ENCODE results near the gene SNAPC1. TPM values are rescaled to one million over a fixed set of nuclear protein-coding genes. Genes with fewer than 3 reads are reported as not detected.

The SNAPC1 gene
- polyA plus RNA-seq, 2 of the 4 experiments (the other 2 are of a cell fraction), result 22.8 to 30.5 TPM

GRCh38 chr14:61797309-61797708 lies 35.1 kb downstream of the SNAPC1 start:
- Histone ChIP-seq H3K4me1 (no peaks in the 10 kb centered on the region), H3K4me3 (no peak overlapping the region), H3K27ac (no peak overlapping the region), H3K4me2 (no peak overlapping the region), H3K9me3 (no peaks in the 10 kb centered on the region)
- DNase-seq (ENCODE audit: low read depth in 1 of 2, low spot score in 1 of 2) (no peak), ATAC-seq (no peak), FAIRE-seq (no peak)
- TF ChIP-seq CEBPB (IDR thresholded peaks at IDR 0.05) (no peak), TP53 (CRISPR knock-in tag; IDR thresholded peaks at IDR 0.05) (no peak), JUN (IDR thresholded peaks at IDR 0.05) (no peak), CBX8 (IDR thresholded peaks at IDR 0.05) (no peak), REST (IDR thresholded peaks at IDR 0.05) (no peak), MYC (IDR thresholded peaks at IDR 0.05; ENCODE audit: borderline replicate concordance, low read length) (no peak), ELK1 (IDR thresholded peaks at IDR 0.05; ENCODE audit: low read depth, low read length) (no peak), CHD2 (IDR thresholded peaks at IDR 0.05; ENCODE audit: low read length, partially characterized antibody) (no peak), PHF8 (IDR thresholded peaks at IDR 0.05; ENCODE audit: borderline replicate concordance, low read depth) (no peak), KDM1A (IDR thresholded peaks at IDR 0.05; ENCODE audit: low read depth) (no peak), HOXB13 (CRISPR knock-in tag; IDR thresholded peaks at IDR 0.05; ENCODE audit: low read depth) (no peak), KDM5A (IDR thresholded peaks at IDR 0.05) (no peak), CTCF (IDR thresholded peaks at IDR 0.05) (no peak), JUNB (IDR thresholded peaks at IDR 0.05) (no peak), HMGXB4 (CRISPR knock-in tag; IDR thresholded peaks at IDR 0.05; ENCODE audit: borderline replicate concordance) (no peak), FOXS1 (CRISPR knock-in tag; IDR thresholded peaks at IDR 0.05) (no peak)
- POLR2A ChIA-PET, result no interaction called here
- WGBS (ENCODE audit: missing lambda C conversion rate), result 97% methylated on average over 5 of the region's 5 CpGs
- CTCF ChIA-PET, result interaction anchor here (0.7 kb wide), 1 partner anchor 45 kb away, joined by 3 read pairs; no protein-coding TSS in a partner anchor

- CTCF ChIA-PET, result interaction anchor here (0.7 to 1.3 kb wide), 2 partner anchors 11 to 35 kb away, joined by 3 to 4 read pairs; no protein-coding TSS in a partner anchor
These were observed 39.9 kb downstream of the SNAPC1 start for GRCh38 chr14:61802010-61802568.

More at GRCh38 chr14:61802010-61802568, 39.9 kb downstream of the SNAPC1 start:
- ATAC-seq (no peak), FAIRE-seq (no peak), DNase-seq (ENCODE audit: low read depth in 1 of 2, low spot score in 1 of 2) (no peak)
- H3K4me1 ChIP-seq, result no peaks in the 10 kb centered on the region
- TF ChIP-seq KDM1A (IDR thresholded peaks at IDR 0.05; ENCODE audit: low read depth), result no peak
- no peak for TF ChIP-seq ZC3H11A (IDR thresholded peaks at IDR 0.05)
- no peak overlapping the region for H3K4me3 ChIP-seq
- POLR2A ChIA-PET, result no interaction called here
- H3K27ac ChIP-seq, result no peak overlapping the region
- H3K9me3 ChIP-seq, result no peaks in the 10 kb centered on the region
- H3K4me2 ChIP-seq, result no peak overlapping the region
- 82% methylated on average over 2 of the region's 2 CpGs for WGBS (ENCODE audit: missing lambda C conversion rate)
